GM04504 (cell line): ENCODE data around the gene TTC34.

ENCODE experiments used
- DNase-seq: peaks from one replicate; pipeline ENCODE4 v3.0.0-alpha.2; 2012; ENCODE audit warnings: low read depth

The TTC34 gene

GRCh38 chr1:2640626-2641025 is 160.9 kb downstream of the TTC34 start:
- DNase-seq, result no peak

DNA sequence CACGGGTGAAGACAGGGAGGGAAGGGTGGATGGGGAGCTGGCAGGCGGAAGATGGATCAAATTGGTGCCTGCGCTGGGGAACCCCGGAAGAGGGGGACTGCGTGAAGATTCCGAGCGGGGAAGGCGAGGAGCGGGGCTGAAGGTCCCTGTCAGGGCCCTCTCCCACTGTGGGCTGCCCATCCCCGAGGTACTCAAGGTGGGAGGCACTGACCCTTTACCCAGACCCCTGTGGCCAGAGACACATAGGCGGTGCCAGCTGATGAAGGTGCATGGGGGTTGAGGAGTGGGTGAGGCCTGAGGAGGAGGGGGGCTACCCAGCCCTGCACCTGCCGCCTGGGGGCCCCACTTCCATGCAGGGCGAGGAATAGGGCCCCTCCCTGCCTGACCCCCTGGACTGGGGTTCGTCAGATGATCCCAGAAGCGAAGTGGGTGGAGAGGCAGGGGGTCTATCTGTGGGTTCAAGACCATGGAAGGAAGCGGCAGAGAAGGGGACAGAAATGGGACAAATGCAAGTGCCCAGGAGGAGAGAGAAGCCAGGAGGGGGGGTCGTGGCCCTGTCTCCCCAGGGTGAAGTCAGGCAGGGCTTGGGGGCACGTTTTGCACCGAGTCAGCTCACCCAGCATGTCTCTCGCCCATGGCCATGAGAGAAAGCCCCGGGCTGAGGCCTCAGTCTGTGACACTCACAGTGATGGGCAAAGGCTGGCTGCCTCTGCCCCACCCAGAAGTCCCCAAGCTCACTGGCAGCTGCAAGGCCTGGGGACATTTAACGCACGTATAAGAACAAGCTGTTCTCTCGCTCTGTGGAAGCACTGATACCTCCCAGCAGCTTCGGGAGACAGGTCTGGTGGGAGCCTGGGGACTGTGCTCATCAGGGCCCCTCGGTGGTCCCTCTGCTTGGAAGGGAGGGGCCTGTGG is 161.6 kb downstream of the TTC34 start:
- no peak for DNase-seq

DNA sequence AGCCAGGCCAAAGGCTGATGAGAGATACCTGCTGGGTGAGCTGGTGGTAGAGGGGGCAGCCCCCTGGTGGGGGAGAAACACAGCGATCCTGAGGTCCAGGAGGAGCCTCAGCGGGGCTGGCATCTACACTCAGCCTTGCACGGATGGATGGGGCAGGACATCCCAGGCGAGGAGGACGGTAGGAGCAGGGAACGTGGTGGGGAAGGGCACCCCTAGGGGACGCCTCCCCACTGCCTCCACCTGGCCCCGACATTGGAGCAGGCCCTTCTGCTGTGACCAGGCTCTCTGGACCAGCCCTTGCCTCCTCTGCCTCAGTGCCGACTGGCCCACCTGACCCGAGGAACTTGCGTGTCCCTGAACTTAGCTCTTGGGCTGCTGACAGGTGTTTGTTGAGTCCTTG is 162.3 kb downstream of the TTC34 start:
- no peak for DNase-seq

DNA sequence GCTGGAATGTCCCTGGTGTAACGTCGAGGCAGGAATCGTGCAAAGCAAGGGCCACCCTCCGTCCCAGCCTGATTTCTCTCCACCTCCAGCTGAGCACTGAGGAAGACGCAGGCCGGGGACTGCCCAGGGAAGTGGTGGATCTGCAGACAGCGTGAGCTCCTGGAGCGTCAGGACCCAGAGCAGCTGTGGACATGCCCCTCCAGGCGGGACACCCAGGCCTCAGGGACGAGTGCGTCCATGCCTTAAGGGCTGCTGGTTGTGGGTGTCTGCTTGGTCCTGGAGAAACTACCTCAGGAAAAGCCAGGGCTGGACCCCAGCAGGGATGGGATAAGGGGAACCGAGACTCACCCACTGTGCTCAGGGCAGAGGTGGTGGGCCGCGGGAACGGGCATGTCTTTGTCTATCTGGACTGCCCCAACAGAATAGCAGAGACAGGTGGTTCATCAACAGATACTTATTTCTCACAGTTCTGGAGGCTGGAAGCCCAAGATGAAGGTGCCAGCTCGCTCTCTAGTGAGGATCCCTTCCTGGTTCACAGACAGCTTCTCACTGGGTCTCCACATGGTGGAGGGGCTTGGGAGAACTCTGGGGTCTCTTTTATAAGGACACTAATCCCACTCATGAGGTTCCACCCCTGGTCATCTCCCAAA is 162.9 kb downstream of the TTC34 start:
- no peak for DNase-seq

DNA sequence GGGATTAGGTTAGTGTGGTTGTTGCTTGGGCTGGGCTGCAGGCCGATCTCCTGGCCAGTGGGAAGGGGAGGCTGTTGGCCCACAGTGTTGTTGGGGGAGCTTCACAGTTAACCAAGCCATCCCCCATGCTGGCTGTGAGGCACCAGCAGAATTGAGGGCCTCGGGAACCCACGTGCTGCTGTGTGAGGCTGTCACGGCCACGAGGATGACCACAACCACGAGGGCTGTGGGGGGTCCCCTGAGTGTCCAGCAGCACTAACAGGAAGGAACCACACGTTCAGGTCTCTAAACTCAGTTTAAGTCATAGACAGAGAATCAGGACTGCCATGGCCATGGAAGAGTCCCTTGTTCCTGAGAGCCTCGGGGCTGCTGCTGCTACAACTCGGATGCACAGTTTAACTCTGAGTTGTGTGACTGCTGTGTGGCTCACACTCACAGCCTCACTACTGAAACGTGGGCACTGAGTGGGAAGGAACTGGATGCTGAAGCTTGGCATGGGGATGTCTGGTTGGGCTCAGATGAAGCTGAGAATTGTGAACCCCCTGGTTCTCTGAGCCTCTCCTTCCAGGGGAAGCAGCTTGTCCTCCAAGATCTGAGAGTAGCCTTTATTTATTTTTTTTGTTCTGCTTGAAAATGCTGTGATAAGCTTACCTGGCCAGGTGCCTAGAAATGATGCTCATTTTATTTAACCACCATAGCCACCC is 163.9 kb downstream of the TTC34 start:
- no peak for DNase-seq

DNA sequence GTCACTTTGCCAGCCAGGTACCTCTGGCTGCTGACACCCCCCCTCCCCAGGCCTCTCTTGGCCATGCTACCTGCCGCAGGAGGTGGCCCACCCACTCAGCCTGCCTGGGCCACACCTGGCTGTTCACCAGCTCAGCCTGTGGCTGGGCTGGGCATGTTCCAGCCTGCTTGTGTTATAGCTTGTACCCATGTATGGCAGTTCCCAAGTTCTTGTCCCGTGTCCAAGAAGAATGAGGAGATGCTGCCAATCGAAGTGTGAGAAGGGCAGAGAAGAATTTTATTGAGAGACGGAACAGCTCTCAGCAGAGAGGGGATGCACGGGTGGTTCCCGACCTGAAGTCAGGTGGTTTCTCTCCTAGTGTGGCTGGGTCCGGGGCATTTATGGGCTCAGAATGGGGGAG is 164.8 kb downstream of the TTC34 start:
- DNase-seq, result no peak

DNA sequence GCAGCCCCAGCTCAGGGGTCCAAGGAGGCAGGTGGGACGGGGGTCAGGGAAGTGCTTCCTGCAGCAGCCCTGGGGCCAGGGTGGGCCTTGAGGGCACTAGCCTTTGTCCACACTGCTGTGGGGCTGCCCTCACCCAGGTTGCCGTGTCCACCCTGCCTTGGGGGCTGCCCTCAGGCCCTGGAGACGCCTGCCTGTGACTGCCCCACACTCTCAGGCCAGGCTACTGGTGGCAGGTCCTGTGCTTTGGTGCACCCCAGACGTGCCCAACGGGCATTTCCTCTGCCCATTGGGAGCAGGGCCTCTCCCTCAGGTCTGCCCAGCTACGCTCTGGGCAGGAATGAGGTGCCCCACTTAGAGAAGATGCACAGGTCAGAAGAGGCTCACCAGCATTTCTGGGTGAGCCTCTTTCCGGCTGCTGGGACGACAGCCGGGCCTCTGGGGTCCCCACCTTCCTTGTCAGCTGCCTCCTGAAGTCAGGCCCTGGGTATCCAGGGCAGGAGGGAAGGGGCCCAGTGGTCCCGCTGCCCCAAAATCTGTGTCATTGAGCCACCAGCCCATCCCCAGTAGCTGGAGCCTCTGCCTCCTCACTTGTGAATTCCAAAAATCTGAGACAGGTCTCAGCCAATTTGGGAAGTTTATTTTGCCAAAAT is 166.0 kb downstream of the TTC34 start:
- DNase-seq, result no peak

- no peak for DNase-seq
Observed at GRCh38 chr1:2633936-2634491, 167.5 kb downstream of the TTC34 start.

DNA sequence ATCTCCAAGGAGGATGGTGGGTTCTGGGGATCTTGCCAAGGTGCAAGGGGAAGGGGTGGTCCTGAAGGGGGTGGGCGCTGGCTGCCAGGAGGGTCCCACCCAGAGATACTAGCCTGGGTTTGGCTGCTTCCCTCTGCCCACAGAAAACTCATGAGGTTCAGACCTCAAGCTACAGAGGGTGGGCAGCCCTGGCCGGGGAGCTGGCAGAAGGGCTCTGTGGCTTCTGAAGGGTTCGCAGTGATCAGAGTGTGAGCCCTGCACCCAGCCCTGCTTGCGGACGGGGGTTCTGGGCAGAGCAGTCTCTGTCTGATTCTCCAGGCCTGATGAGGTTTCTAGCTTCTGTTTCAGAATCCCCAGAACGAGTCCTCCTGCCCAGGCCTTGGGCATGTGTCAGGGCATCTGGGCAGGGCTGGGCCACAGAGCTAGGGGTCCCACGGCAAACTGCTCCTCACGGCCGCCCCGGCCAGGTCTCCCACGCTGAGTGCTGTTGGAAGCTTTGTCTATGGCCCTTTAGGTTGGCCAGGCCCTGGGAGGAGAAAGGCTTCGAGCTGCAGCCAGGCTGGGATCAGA is 168.0 kb downstream of the TTC34 start:
- DNase-seq, result no peak

GRCh38 chr1:2632561-2633361 is 168.7 kb downstream of the TTC34 start, which contains the start of gene MMEL1:
Gene MMEL1 (minus strand): TSS chr1:2633016. CDS start chr1:2629484, 3,532 bp downstream.
- DNase-seq, result no peak

DNA sequence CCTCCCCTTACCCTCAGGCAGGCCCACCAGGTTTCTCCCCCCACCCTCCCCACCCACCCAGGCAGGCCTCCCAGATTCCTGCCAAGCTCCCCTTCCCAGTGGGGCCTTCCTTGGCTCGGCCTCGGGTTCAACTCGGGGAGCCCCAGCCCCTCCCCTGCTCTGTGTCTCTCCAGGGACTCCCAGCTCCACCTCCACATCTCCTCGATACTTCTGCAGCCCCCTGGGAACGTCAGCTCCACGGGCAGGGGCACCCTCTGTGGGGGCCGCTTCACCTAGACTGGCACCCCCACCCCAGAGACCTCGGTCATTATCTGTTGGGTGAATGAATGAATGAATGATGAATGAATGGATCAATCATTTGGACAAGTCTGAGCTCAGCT is 169.5 kb downstream of the TTC34 start:
- no peak for DNase-seq

DNA sequence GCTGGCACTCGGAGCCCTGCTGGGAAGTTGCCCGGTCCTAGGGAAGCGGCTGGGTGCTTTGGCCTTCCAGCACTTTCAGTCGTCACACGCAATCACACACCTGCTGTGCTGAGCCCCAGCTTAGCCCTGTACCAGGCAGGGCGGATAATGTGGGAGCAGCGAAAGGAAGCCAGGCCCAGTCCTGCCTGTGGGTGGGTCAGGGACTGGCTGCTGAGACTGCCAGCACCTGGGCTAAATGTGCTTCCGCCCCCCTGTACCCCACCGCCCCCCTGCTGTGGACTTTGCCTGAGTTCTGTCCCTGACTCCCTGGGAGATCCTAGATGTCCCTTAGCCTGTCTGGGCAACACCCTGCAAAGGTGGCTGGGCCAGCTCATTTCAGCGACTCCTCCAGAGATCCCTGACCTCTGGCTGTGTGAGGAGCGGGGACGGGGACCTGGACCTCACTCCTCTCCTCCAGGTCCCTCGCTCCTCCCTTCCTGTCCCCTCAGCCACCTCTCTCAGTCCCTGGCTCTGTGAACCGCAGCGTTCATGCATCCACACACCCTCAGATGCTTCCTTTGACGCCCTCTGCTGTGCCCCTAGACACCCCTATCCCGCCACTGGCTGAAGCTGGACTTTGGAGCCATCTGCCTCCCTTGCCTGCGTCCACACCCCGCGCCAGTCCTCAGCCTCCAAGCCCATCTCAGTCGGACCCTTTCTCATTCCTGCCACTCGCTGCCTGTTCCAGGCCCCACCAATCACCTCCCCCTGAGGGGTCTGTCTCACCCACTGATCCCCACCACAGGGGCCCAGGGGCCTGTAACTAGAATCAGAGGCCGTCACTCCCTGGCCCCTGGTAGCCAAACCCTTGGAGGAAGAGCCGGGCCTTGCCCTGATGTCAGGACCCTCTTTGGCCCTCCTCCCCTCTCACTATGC is 170.1 kb downstream of the TTC34 start:
- DNase-seq, result no peak

DNA sequence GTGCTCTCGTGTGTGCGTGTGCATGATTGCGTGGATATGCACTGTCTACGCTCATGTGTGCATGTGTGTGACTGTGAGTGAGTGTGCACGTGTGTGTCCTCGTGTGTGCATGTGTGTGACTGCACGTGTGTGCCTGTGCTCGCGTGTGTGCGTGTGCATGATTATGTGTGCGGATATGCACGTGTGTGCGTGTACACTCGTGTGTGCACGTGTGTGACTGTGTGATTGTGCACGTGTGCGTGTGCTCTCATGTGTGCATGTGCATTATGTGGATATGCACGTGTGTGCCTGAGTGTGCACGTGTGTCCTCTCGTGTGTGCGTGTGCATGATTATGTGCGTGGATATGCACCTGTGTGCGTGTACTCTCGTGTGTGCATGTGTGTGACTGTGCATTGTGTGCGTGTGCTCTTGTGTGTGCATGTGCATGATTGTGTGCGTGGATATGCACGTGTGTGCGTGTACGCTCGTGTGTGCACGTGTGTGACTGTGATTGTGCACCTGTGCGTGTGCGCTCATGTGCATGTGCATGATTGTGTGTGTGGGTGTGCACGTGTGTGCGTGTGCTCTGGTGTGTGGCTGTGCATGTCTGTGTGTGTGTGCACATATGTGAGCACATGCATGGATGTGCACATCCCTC is 170.9 kb downstream of the TTC34 start:
- no peak for DNase-seq

DNA sequence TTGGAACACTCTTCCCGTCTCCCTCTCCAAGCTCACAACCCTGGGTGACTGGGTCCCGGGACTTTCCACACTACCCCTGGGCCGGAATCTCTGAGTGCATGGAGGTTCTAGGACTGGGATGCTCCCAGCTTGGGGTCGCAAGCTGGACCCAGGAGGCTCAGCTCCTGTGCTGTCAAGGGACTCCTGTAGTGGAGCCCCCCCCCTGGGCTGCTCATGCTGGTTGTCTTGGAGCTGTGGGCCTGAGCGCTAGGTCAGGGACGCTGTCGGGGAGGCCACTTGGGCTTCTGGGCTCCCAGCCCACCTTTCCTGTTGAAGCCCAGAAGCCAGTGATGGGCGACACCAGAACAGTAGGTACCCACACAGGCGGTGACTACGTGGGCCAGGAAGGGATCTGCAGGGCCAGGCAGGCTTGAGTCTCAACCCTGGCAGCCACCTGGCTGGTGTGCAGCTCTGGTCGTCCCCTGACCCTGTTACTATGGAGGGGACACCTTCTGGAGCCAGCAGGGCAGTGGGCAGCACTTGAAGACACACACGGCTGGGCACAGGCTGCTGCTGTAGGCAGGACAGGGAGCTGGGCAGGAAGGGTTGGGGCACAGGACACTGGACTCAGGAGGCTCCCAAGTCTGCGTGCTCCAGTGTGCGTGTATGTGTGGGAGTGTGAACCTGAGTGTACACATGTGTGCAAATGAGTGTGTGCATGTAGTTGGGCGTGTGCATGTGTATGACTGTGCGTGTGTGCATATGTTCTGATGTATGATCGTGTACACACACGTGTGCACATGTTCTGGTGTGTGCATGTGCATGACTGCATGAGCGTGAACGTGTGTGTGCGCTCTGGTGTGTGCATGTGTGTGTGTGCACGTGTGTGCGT is 171.6 kb downstream of the TTC34 start:
- no peak for DNase-seq

- no peak for DNase-seq
Observed at GRCh38 chr1:2628933-2629626, 172.4 kb downstream of the TTC34 start.

DNA sequence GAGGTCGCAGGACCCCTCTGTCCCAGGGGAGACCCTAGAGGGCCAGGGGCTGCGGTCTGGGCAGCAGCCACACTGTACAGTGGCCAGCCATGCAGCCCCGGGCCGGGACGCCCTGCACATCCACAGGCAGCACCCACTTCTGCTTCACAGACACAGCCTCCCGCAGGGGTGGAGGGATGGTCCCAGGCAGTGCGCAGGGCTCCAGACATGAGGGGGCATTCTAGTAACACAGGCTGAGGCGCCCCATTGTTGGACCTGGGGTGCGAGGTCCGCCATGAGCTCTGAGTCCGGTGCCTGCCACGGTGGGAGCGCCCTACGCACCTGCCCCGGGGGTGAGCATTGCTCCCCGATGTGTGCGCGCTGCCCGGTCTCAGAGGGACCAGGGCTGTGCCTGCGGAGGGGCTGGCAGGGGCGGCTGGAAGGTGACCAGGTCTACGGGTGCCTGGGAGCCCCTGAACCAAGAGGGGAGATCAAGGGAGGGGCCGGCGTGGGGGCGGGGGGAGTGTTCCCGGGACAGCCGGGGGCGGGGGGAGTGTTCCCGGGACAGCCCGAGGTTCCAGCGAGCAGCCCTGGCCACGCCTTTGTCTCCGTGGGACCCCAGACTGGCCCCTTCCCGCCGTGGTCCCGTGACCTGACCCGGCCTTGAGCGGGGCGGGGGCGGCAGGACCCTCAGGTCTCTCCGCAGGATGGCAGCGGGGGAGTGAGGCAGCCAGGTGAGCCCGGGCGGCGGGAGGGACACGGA is 173.1 kb downstream of the TTC34 start:
- no peak for DNase-seq

GRCh38 chr1:2627746-2628145 is 173.7 kb downstream of the TTC34 start:
- no peak for DNase-seq
